Left renal pelvis (tissue), 4 donors: ENCODE measurements around the gene KLK8. TPM values are rescaled to one million over a fixed set of nuclear protein-coding genes. Genes with fewer than 3 reads are reported as not detected.

Source experiments
- DNase-seq, 4 donors: peaks; one replicate each; pipeline ENCODE4 v3.0.0-alpha.2; 2013; ENCODE audit warnings: low read depth in 4 of 4, low spot score in 3 of 4
- polyA plus RNA-seq, 4 donors: library from polyadenylated mRNA; unstranded; fragments of 120-200 nt; gene quantifications; one replicate each; pipeline ENCODE4 v1.2.1, GENCODE V29; 2013; ENCODE audit not compliant: insufficient read length in 4 of 4

Gene KLK8
- polyA plus RNA-seq, 4 donors = 1.4 to 39.7 (median 3.3) TPM

GRCh38 chr19:51018745-51019543 is 17.5 kb upstream of the KLK8 start:
- no peak for DNase-seq

- no peak for DNase-seq
Measured at GRCh38 chr19:51016798-51017683, 15.6 kb upstream of the KLK8 start.

- DNase-seq = no peak
Measured at GRCh38 chr19:51015691-51016267, 14.4 kb upstream of the KLK8 start.

- DNase-seq = no peak
Measured at GRCh38 chr19:51014242-51014641, 12.8 kb upstream of the KLK8 start.

- DNase-seq = no peak
Measured at GRCh38 chr19:51012661-51013190, 11.3 kb upstream of the KLK8 start.

GRCh38 chr19:51010066-51010795 is 8.8 kb upstream of the KLK8 start:
- no peak for DNase-seq

- DNase-seq = no peak
Measured at GRCh38 chr19:51009061-51009891, 7.9 kb upstream of the KLK8 start.

GRCh38 chr19:51007488-51007887 is 6.1 kb upstream of the KLK8 start:
- no peak for DNase-seq

GRCh38 chr19:51006406-51006805 is 5.0 kb upstream of the KLK8 start:
- DNase-seq = no peak

- DNase-seq = no peak
Measured at GRCh38 chr19:51005248-51005647, 3.8 kb upstream of the KLK8 start.

GRCh38 chr19:51003316-51003715 is 1.9 kb upstream of the KLK8 start:
- no peak for DNase-seq

GRCh38 chr19:51002542-51003311 is 1.3 kb upstream of the KLK8 start:
- no peak for DNase-seq

- no peak for DNase-seq
Measured at GRCh38 chr19:51002089-51002532, 707 bp upstream of the KLK8 start.

- no peak for DNase-seq
Measured at GRCh38 chr19:51000981-51001380, 423 bp downstream of the KLK8 start.

- DNase-seq = no peak
Measured at GRCh38 chr19:51000426-51000825, 978 bp downstream of the KLK8 start.

- DNase-seq = no peak
Measured at GRCh38 chr19:50998686-50999085, 2.7 kb downstream of the KLK8 start.

- DNase-seq = no peak
Measured at GRCh38 chr19:50998061-50998460, 3.3 kb downstream of the KLK8 start.

GRCh38 chr19:50994129-50994528 is 7.3 kb downstream of the KLK8 start:
- DNase-seq = no peak

GRCh38 chr19:50992666-50993035 is 8.8 kb downstream of the KLK8 start:
- DNase-seq = no peak
